Mesothelial cell of epicardium (in vitro differentiated cells): ENCODE data around the gene ARSG. TPM values are rescaled to one million over a fixed set of nuclear protein-coding genes. Genes with fewer than 3 reads are reported as not detected.

ENCODE experiments used
- DNase-seq, 2 experiments: peaks; one replicate each; pipeline ENCODE4 v3.0.0; 2021; ENCODE audit warnings: low spot score in 2 of 2; ENCODE audit not compliant: unreplicated experiment in 2 of 2
- H3K27ac Mint-ChIP-seq: 2 replicates; pipeline ENCODE4 v1.8.0; 2021; ENCODE audit warnings: mixed read lengths
- H3K27me3 Mint-ChIP-seq: 2 replicates; pipeline ENCODE4 v1.8.0; 2021; ENCODE audit warnings: low read depth, mixed read lengths
- H3K36me3 Mint-ChIP-seq: 2 replicates; pipeline ENCODE4 v1.8.0; 2021; ENCODE audit warnings: mixed read lengths
- H3K4me1 Mint-ChIP-seq: 2 replicates; pipeline ENCODE4 v1.8.0; 2021; ENCODE audit warnings: mixed read lengths
- H3K4me3 Mint-ChIP-seq: 2 replicates; pipeline ENCODE4 v1.8.0; 2021; ENCODE audit warnings: mild to moderate bottlenecking, moderate library complexity, mixed read lengths
- H3K9me3 Mint-ChIP-seq: 2 replicates; pipeline ENCODE4 v1.8.0; 2021; ENCODE audit warnings: mixed read lengths
- CTCF ChIP-seq: fragments of 200-600 bp; sonication (generic); IDR thresholded peaks from one replicate; pipeline ENCODE4 v1.5.0; 2021; ENCODE audit warnings: antibody characterized with exemption; ENCODE audit not compliant: unreplicated experiment
- total RNA-seq: library from RNA; stranded (reverse); gene quantifications from 3 replicates; pipeline ENCODE4 v1.2.1, GENCODE V29; 2021

ARSG gene
- total RNA-seq, 1 donor from 2014 or later, result 7.8 TPM

GRCh38 chr17:68298601-68299000, 7.3 kb downstream of the ARSG start:
- DNase-seq, result no peak
- H3K4me1 Mint-ChIP-seq, result no peaks in the 10 kb centered on the region
- TF ChIP-seq CTCF, result no peak
- H3K9me3 Mint-ChIP-seq, result no peaks in the 10 kb centered on the region
- peaks cover 9% of the 10 kb centered on the region for H3K27me3 Mint-ChIP-seq
- no peak overlapping the region for H3K4me3 Mint-ChIP-seq
- H3K27ac Mint-ChIP-seq, result no peak overlapping the region
- H3K36me3 Mint-ChIP-seq, result no peaks in the 10 kb centered on the region

GRCh38 chr17:68299817-68300216, 8.5 kb downstream of the ARSG start:
- no peak for TF ChIP-seq CTCF
- no peak for DNase-seq
- Mint-ChIP-seq H3K9me3 (no peaks in the 10 kb centered on the region), H3K27me3 (no peaks in the 10 kb centered on the region), H3K4me1 (no peaks in the 10 kb centered on the region), H3K36me3 (no peaks in the 10 kb centered on the region), H3K27ac (no peak overlapping the region), H3K4me3 (no peak overlapping the region)

- DNase-seq, result no peak
- H3K27me3 Mint-ChIP-seq, result no peaks in the 10 kb centered on the region
- no peaks in the 10 kb centered on the region for H3K4me1 Mint-ChIP-seq
- H3K36me3 Mint-ChIP-seq, result no peaks in the 10 kb centered on the region
- H3K4me3 Mint-ChIP-seq, result no peak overlapping the region
- no peak overlapping the region for H3K27ac Mint-ChIP-seq
- no peaks in the 10 kb centered on the region for H3K9me3 Mint-ChIP-seq
- TF ChIP-seq CTCF, result no peak
Measured at GRCh38 chr17:68301438-68301959, 10.2 kb downstream of the ARSG start.

- no peak for DNase-seq
- TF ChIP-seq CTCF, result no peak
- H3K27ac Mint-ChIP-seq, result no peak overlapping the region
- no peaks in the 10 kb centered on the region for H3K4me1 Mint-ChIP-seq
- H3K27me3 Mint-ChIP-seq, result no peaks in the 10 kb centered on the region
- H3K36me3 Mint-ChIP-seq, result peaks cover 2% of the 10 kb centered on the region
- H3K9me3 Mint-ChIP-seq, result no peaks in the 10 kb centered on the region
- H3K4me3 Mint-ChIP-seq, result no peak overlapping the region
Measured at GRCh38 chr17:68302066-68302564, 10.8 kb downstream of the ARSG start.

GRCh38 chr17:68302666-68303065, 11.4 kb downstream of the ARSG start:
- DNase-seq, result no peak
- H3K27ac Mint-ChIP-seq, result no peak overlapping the region
- H3K9me3 Mint-ChIP-seq, result no peaks in the 10 kb centered on the region
- H3K36me3 Mint-ChIP-seq, result peaks cover 5% of the 10 kb centered on the region
- no peak overlapping the region for H3K4me3 Mint-ChIP-seq
- H3K4me1 Mint-ChIP-seq, result no peaks in the 10 kb centered on the region
- no peak for TF ChIP-seq CTCF
- no peaks in the 10 kb centered on the region for H3K27me3 Mint-ChIP-seq

GRCh38 chr17:68304706-68305105, 13.4 kb downstream of the ARSG start:
- no peak for TF ChIP-seq CTCF
- H3K36me3 Mint-ChIP-seq, result peaks cover 10% of the 10 kb centered on the region
- H3K27ac Mint-ChIP-seq, result no peak overlapping the region
- no peaks in the 10 kb centered on the region for H3K9me3 Mint-ChIP-seq
- H3K4me1 Mint-ChIP-seq, result no peaks in the 10 kb centered on the region
- no peaks in the 10 kb centered on the region for H3K27me3 Mint-ChIP-seq
- DNase-seq, result no peak
- H3K4me3 Mint-ChIP-seq, result no peak overlapping the region
